G401.6 (cell line): ENCODE measurements around the gene YJEFN3.

Experiments
- FAIRE-seq: peaks from 2 replicates; lab custom pipeline; 2012; peaks lifted over from hg19 to GRCh38; lab: Jason Lieb, UNC

YJEFN3 gene

DNA sequence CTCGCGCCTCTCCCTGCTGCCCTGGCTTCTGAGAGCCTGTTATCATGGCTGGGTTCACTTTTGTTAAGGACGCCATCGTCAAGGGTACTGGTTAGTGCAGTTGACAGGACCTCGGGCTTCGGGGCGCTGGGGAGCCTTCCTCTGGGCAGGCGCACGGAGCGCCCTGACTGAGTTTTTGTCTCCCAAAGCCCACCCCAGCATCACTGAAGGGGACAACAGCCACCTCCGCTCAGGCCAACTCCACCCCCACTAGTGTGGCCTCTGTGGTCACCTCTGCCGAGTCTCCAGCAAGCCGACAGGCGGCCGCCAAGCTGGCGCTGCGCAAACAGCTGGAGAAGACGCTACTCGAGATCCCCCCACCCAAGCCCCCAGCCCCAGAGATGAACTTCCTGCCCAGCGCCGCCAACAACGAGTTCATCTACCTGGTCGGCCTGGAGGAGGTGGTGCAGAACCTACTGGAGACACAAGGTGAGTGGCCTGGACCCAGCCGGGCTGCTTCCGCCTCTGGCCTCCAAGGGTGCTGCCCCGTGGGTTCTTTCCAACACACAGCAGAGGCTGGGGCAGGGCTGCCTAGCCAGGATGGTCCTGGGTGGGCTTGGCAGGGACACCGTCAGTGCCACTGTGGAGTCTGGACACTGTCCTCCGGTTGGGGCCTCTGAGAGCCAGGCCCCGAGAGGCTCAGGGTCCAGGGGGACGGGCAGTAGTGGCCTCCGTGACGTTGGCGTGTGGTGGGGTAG is 30.3 kb upstream of the YJEFN3 start:
- no peak for FAIRE-seq

DNA sequence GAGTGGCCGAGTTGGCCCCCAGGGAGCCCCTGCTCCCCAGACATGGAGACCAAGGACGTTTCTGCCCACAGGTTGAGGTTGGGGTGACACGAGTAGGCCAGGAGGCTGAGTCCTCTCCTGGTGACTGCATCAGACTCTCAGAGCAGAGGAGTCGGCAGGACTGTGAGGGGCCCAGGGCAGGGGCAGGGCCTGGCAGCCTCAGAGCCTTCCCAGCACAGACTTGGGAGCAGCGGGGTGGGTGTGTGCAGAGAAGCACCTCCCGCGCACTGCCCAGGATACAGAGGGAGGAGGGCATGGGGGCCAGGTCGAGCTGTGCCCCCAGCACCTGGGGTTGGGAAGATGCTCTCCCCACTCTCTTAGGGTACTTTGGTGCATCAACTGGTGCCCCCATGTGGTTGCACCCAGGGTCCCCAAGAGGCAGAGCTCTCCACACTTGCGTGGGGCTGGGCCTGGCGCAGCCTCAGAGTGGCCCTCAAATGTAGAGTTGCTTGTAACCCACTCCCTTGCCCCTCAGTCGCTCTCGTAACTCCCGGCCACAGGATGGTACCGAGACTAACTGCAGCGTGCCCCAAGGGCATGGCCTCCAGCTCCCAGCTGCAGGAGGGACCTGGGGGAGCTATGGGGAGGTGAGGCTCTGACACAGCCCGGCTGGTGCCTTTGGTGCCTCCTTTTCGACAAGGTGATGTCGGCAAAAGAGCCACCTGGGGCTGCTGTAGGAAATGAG is 29.3 kb upstream of the YJEFN3 start:
- no peak for FAIRE-seq

DNA sequence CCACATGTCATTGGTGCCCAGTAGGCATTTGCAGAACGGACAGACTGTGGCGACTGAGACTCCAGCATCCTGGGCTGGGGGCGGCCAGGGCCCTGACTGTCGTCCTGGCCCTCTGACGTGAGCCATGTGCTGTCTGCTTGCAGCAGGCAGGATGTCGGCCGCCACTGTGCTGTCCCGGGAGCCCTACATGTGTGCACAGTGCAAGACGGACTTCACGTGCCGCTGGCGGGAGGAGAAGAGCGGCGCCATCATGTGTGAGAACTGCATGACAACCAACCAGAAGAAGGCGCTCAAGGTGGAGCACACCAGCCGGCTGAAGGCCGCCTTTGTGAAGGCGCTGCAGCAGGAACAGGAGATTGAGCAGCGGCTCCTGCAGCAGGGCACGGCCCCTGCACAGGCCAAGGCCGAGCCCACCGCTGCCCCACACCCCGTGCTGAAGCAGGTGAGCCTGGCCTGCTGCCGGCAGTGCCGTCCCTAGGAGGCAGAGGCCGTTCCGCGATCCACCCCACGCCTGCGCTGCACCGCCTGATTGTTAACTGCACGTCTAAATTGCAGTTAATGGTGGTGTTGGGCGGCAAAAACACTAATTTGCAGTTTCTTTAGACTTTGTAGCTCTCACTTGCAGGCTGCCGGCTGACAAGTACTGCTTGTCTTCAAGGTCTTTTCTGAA is 27.6 kb upstream of the YJEFN3 start:
- no peak for FAIRE-seq

DNA sequence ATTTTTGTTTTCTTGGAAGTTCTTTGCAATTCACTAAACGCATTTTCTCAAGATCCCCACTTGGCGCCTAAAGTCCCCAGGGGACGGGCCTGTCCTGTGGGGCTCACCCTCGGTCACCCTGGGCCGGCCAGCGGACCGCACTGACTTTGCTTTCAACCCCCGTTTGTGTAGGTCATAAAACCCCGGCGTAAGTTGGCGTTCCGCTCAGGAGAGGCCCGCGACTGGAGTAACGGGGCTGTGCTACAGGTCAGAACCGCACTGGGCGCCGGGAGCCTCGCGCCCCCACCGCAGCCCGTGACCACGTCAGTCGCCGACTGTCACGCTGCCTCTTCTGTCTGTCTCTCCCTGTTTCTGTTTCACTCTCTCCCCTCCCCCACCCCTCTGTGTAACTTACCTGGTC is 26.9 kb upstream of the YJEFN3 start:
- no peak for FAIRE-seq

DNA sequence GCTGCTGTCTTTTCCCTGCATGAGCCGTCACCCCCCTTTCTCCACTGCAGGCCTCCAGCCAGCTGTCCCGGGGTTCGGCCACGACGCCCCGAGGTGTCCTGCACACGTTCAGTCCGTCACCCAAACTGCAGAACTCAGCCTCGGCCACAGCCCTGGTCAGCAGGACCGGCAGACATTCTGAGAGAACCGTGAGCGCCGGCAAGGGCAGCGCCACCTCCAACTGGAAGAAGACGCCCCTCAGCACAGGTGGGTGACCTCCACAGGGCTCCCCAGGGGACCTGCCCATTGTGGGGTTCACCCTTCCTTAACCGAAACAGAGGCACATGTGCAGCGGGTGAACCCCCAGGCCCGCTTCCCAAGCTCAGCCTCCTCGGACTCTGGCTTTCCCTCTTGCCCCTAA is 26.4 kb upstream of the YJEFN3 start:
- no peak for FAIRE-seq

DNA sequence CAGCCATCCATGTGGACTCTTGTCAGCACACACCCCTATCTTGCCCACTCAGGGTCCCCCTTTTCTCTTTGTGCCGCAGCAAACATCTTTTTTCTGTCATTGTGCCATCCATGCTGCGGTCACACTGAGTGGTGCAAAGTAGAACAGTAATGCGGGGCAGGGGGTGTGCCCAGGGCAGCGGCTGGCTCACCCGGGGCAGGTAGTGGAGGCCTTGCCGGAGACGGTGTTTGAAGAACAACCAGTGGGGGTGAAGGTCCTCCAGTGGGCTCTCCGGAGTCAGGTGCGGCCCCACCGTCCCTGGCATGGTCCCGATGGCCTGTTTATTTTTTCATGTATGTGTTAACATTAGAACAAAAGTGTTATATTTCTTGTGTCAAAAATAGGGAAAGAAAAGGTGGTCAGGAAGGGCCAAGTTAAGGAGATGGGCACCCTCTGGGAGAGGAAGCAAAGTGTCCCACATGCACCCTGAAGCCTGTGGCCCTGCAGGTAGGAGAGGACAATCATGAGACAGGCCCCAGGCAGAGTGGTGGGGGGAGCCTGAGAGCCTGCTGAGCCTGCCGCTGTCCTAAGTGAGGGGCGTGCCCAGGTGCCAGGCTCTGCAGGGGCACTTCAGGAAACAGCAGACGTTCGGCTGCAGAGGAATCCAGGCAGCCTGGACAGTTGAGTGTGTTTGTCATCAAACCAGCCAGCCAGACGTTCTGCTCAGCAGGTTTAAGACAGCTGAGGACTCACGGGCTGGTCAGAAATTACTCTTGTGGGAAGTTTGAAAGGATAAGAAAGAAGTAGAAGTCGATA is 25.7 kb upstream of the YJEFN3 start:
- no peak for FAIRE-seq

DNA sequence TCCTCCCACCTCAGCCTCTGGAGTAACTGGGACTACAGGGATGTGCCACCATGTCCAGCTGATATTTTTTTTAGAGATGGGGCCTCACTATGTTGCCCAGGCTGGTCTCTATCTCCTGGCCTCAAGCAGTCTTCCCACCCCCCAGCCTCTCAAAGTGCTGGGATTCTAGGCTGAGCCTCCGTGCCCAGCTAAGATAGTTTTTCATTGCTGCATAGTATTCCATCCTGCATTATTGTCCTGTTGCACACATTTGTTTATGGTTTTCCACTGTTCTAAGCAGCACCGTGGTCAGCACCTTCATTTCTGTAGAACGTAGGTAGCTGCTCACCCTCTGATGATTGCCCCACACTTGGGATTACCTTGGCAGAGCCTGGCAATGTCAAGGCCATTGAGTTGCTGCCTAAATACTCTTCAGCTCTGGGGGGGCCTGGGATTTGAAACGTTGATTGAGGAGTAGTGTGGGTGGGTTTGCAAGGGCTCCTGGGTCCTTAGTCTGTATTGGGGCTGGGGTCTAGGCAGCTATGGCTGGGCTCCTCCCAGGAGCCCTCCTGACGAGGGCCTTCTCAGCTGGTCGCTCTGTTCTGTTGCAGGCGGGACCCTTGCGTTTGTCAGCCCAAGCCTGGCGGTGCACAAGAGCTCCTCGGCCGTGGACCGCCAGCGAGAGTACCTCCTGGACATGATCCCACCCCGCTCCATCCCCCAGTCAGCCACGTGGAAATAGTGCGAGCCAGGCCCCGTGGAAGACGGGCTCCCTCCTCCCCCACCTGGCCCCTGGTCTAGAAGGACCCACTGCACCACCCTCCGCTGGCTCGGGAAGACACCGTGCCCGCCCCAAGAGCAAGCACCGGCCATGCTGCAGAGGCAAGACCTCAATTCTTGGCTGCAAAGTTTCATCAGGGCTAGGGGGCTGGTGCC is 23.7 kb upstream of the YJEFN3 start:
- no peak for FAIRE-seq

DNA sequence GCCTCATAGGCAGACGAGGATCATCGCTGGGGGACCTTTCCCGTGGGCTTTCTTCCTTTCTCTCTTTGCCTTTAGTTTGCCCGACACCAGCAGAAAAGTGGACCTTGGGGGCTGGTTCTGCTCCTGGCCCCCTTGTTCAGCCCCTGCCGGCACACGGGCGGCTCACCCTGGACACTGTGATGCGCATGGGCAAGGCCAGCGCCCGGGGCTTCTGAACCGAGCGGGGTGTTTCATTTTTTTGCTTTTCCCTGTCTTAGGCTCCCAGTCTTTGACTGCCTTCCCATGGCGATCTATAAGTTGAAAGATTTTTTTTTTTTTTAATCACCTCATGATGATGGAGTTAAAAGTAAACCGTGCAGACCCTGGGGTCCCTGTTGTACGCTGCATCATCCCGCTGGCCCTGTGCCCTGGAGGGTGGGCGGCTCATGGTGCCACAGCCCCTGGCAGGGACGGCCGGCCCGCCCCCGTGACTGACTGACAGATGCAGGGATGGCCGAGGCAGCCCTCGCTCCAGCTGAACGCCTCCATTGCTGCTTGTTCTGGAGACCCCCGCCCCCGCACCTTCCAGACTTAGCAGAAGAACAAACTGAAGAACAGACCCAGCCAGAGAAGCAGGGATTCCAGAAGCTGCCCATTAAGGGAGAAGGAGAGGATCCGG is 22.9 kb upstream of the YJEFN3 start:
- no peak for FAIRE-seq

DNA sequence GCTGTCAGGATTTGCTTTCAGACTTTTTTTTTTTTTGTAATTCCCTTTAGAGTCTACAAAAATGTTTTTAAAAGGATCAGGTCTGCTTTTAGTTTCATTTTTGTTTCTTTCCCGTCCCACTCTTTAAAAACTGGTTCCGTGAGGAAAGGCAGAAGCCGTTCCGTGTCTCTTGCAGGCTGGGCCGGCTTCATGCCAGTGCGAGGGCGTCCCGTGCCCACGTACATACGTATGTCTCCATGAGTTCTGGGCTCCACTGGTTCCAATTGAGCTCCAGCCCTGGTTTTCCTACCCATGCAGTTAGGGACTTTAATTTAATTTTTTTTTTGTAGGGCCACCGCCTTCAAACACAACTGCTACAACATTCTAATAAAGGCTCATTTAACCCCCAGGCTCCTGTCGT is 22.1 kb upstream of the YJEFN3 start:
- FAIRE-seq, result no peak

DNA sequence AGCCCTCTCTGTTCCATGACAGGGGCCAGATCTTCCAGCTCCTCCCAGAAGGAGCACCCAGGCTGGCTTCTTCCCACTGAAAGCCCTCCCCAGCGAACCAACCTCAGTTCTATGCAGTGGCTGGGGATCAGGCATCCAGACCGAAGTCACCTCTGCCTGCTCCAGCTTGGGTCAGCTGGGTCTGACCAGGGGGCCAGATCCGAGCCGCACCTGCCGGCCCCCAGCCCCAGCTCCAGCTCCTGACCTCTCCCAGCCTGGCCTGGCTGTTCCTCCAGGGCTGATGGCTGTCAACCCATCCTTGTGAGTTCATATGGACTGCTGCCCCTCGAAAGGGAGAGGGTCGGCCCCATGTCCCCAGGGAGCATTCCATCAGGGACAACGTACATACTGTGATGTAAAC is 21.4 kb upstream of the YJEFN3 start:
- FAIRE-seq, result no peak

DNA sequence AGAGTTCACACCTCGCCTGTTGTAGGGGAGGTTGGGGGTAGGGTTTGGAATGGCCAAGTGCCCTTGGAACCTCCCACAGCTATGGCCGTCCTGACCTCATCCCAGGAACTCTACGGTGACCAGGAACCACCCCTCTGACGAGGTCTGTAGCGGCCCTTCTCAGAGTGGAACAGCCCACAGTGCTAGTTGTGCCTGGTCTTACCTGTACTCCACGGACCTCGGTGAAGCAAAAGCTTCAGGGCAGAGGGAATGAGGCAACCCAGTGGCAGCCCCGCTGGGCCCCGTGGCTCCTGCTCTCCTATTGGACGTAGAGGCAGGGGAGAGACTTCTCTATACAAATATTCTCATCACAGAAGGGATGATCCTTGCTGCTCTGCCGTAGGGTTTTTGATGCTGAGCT is 20.5 kb upstream of the YJEFN3 start:
- no peak for FAIRE-seq

DNA sequence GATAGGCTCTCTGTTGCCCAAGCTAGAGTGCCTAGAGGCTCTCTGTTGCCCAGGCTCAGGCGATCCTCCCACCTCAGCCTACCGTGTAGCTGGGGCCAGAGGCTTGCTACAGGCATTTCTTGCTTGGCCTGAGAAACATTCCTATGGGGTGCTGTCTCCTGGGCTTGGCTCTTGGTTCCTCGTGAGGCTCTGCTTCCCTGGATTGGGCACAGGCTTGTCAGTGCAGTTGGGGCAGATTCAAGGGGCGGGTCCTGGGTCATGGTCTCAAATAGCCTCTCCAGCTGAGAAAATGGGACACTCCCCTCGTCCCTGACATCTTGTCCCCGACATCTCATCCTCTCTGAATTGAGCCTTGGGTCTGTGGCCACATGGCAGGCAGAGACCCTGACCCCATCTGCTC is 18.3 kb upstream of the YJEFN3 start:
- no peak for FAIRE-seq

DNA sequence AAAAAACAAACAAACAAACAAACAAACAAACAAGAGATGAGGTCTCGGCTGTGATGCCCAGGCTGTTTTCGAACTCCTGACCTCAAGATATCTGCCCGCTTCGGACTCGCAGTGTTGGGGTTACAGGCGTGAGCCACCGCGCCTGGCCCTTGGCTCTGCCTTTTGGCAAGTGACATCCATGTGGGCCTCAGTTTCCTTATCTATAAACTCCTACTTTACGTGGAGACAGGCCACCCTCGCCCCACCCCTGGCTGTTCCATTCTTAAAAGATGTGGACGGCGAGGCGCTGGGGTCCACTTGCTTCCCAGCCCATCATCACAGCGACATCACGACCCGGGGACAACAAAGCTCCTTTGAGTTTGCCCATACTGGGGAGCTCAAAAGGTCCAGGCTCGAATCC is 15.0 kb upstream of the YJEFN3 start:
- no peak for FAIRE-seq

DNA sequence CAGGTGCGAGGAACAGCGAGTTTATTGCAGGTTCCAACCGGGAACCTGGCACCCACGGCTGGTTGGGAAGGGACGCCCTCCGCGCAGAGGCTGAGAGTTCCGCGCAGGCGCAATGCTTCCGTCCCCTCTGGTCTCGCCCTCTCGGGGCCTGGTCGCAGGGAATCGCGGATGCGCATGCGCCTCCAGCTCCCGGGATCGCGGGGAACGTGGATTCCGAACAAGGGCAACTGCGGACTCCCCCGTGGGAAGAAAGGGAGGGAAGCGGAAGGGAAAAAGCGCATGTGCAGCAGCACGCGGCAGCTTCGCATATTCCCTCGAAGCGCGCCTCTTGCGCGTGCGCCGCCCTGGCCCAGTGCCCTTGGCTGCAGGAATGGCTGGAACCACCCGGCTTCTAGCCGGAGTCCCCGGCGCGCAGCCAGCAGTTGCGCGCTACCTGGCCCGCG is 14.5 kb upstream of the YJEFN3 start:
- FAIRE-seq, result no peak

DNA sequence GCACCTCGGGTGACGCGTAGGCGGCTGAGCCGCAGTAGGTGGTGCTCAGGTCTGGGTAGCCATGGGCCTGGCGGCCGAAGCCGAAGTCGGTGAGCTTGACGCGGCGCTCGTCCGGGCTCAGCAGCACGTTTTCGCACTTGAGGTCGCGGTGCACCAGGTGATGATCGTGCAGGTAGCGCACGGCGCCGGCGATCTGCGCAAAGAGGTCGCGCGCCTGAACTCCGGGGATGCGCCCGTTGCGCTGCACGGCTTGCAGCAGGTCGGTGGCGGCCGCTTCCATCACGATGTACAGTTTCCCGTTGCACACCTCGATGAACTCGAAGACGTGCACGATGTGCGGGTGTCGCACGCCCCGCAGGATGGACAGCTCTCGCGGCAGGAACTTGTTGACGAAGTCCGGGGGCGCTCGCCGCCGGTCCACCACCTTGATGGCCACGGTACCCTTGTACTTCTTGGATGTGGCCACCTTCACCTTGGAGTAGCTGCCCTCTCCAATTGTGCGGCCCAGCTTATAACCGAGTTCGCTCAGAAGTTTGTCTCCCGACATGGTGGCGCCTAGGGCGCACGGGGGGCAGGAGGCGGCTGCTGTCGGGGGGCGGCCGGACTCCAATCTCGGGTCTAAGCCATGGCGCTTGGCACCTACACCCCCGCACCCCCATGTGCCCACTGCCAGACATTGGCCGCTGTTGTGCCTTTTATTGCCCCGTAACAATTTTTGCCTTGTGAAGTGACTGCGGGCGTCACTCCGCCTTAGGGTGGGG is 13.7 kb upstream of the YJEFN3 start, which contains the start of gene TSSK6:
Gene TSSK6, minus strand, starts transcription at position 668 of the 761 bp plus-strand sequence. Its CDS starts 121 bp downstream, at position 547.
- FAIRE-seq, result no peak

DNA sequence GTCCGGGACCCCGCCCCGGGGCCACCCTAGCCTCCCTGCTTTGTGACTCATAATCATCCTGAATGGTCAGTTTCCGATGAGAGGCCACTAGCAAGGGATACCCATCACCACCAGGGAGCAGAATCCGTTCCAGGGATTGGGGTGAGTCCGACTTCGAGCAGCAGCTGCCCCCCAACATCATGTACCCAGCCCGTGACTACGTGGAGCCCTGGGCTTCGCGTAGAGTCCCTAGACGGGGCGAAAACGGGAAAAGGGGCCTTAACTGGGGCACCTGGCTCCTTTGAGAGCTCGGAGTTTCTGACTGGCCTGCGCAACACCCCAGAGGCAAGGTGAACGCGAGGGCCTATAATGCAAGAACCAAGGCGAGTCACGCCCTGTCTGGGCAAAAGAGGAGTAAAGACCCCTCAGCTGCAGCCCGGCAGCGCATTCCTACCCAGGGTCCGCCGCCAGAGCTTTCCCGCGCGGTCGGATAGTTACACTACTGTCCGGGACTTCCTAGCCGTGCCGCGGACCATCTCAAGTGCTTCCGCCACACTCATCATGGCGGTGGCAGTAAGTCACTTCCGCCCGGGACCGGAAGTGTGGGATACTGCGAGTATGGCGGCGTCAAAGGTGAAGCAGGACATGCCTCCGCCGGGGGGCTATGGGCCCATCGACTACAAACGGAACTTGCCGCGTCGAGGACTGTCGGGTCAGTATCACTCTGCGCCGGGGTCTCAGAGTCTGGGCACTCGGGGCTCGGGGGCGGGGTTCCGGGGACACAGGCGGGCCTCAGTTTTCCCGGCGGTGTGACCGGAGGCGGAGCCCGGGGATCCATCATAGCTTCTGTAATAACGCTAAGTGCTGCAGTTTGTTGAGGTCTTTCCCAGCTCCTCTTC is 12.8 kb upstream of the YJEFN3 start, which contains the start of gene NDUFA13:
Gene NDUFA13, plus strand, starts transcription at position 584 of the 878 bp plus-strand sequence. Its CDS starts 14 bp downstream, at position 598.
- FAIRE-seq, result no peak

DNA sequence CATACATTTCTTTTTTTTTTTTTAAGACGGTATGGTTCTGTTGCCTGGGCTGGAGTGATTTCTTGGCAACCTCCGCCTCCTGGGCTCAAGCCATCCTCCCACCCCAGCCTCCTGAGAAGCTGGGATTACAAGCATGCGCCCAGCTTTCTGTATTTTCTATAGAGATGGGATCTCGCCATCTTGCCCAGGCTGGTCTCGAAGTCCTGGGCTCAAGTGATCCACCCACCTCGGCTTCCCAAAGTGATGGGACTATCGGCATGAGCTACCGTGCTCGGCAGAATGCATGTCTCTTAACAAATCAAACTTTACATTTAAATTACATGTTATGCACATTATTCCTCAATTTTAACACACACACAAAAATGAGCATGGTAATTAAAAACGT is 11.5 kb upstream of the YJEFN3 start:
- no peak for FAIRE-seq

DNA sequence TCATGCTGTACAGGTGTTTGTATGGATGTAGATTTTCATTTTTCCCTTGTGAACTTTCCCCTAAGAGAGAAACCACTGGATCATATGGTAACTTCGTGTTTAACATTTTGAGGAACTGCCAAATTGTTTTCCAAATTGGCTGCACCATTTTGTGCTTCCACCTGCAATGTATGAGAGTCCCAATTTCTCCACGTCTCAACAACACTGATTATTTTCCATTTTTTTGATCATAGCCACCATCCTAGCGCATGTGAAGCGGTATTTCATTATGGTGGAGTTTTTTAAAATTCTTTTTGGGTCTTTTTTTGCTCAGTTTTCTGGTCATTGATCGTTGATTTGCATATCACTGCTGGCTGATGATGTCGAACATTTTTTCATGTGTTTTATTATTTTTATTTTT is 7.7 kb upstream of the YJEFN3 start:
- no peak for FAIRE-seq

DNA sequence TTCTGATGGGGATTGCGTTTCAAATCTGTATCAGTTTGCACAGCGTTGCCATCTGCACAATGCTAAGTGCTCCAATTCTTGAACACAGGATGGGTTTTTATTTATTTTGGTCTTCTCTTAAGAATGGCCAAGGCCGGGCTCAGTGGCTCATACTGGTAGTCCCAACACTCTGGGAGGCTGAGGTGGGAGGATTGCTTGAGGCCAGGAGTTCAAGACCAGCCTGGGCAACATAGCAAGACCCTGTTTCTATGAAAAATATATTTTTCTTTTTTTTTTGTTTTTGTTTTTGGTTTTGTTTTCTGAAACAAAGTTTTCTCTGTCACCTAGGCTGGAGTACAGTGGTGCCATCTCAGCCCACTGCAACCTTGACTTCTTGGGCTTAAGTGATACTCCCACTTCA is 5.5 kb upstream of the YJEFN3 start:
- FAIRE-seq, result no peak
